Measurements from ENCODE around the gene LIN7A.

DNA sequence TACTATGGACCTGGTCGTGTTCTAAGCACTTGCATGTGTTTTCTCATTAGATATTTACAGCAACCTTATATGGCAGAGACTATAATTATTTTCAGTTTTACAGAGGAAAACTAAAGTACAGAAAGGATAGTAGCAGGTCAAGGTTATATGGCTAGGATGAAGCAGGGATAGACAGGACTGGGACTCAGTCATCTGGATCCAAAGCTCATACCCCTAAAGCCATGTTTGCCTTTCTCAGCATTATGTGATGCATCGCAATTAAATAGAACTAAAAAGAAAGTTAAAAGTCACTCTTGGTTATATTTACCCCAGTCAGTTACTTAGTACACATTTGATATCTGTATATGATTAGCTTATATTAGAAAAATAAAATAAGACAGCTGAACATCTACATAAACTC, 13.3 kb downstream of the LIN7A start:
- TF ChIP-seq POLR2AphosphoS5 (IDR thresholded peaks at IDR 0.05; ENCODE audit: low read depth, low read length) = no peak
- no peak for TF ChIP-seq CTCF (IDR thresholded peaks at IDR 0.05)

Measured in Panc1 (cell line).